DMS153 treated with DMSO at 0.1 percent for 48 hours (cell line): ENCODE measurements around the gene TPP2.

ENCODE experiments used
- DNase-seq: peaks from one replicate; lab custom pipeline; 2025; ENCODE audit not compliant: unreplicated experiment; lab: John Stamatoyannopoulos, UW

The TPP2 gene

GRCh38 chr13:102690883-102691282 lies 94.1 kb downstream of the TPP2 start:
- DNase-seq: no peak

- DNase-seq: no peak
Measured at GRCh38 chr13:102692491-102692826, 95.7 kb downstream of the TPP2 start.

DNA sequence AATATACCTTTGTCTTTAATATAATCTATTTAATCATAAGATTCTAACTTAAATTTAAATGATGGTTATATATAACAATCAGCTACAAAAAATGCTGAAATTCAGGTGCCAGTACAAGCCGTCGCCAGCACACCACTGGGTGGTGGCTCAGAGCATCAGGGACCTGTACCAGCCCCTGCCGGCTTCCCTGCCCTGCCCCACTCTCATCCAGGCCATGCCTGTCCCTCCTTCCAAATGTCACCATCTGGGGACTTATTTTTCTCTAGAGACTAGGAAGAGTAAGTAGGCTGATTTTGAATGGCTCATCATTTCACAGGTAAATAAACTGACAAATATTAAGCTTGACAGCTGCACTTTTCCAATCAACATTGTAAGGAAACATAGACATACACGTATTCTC lies 96.5 kb downstream of the TPP2 start:
- DNase-seq: no peak

DNA sequence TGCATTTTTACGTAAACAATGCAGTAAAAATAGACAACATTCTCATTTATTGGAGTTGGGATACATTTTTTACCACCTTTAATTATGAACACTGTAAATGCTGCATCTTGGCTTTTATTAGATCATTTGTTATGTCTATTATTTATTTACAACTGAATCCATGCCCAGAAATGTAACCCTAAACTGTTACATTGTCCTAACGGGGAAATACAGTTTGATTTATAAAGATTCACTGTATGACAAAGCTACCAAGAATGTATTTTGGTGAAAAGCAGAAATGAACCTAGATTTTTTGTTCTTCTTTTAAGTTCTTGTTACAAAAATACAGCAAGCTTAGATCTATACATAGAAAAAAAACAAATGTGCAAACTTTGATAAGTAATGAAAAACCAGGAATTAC lies 97.0 kb downstream of the TPP2 start:
- DNase-seq: no peak

GRCh38 chr13:102694937-102695336 lies 98.2 kb downstream of the TPP2 start, which contains the start of gene METTL21C:
METTL21C (minus strand) TSS chr13:102695044; CDS start chr13:102694498, 546 bp downstream.
- DNase-seq: no peak

- DNase-seq: no peak
Measured at GRCh38 chr13:102696465-102696864, 99.7 kb downstream of the TPP2 start.

- no peak for DNase-seq
Measured at GRCh38 chr13:102697264-102697663, 100.5 kb downstream of the TPP2 start.

- DNase-seq: no peak
Measured at GRCh38 chr13:102697929-102698648, 101.3 kb downstream of the TPP2 start.

GRCh38 chr13:102698649-102698980 lies 101.8 kb downstream of the TPP2 start:
- no peak for DNase-seq

DNA sequence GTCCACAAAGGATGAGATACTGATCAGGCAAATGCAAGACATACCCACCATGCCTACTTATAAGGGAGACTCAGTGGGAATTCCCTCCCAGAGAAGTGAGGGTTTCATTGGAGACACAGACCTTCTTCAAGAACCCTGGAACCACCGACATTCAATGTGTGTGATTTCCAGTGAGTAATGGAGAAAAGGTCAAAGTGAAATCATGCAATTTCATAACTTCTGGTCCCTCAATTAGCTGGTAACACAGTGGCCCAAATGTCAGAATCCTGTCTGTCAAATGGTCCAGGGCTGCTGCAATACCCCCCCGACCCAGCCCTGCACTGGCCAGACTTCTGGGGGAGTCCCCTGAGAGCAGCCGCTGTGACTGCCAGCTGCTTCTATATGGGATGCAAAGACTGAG lies 102.7 kb downstream of the TPP2 start:
- DNase-seq: no peak

- DNase-seq: no peak
Measured at GRCh38 chr13:102700088-102701031, 103.6 kb downstream of the TPP2 start.

- no peak for DNase-seq
Measured at GRCh38 chr13:102701331-102701730, 104.5 kb downstream of the TPP2 start.

- DNase-seq: no peak
Measured at GRCh38 chr13:102702965-102703725, 106.4 kb downstream of the TPP2 start.

GRCh38 chr13:102703726-102704035 lies 106.9 kb downstream of the TPP2 start:
- no peak for DNase-seq

DNA sequence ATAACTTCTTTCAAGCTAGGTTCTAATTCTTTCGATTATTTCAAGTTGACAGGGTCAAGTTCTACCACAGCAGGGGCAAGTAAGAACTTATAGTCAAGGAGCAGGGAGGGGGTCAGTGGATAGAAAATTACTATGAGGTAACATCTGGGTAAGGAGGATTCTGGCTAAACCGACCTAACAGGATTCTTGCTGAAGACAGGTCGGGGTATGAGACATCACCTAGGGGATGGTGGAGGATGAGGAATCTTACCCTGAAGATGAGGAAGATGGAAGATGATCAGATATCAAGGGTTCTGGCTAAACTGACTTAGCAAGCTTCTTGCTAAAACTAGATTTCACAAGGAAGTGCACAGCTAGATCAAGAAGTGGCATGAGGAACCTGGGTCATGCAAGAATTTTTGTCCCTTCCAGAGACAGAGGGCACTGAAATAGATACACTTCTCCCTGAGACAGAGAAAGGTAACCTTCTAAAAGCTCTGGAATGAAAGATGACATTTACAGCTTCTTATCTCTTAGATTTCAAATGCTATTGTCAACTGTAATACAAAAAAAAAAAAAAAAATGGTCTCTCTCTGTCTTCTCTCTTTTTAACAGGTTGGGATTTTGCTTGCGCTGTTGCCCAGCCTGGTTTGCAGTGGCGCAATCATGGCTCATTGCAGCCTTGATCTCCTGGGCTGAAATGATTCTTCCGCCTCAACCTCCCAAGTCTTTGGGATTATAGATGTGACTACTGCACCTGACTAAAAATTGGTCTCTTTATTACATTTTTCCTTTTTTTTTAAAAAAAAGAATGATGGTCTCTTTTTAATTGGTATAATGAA lies 107.7 kb downstream of the TPP2 start:
- DNase-seq: no peak

DNA sequence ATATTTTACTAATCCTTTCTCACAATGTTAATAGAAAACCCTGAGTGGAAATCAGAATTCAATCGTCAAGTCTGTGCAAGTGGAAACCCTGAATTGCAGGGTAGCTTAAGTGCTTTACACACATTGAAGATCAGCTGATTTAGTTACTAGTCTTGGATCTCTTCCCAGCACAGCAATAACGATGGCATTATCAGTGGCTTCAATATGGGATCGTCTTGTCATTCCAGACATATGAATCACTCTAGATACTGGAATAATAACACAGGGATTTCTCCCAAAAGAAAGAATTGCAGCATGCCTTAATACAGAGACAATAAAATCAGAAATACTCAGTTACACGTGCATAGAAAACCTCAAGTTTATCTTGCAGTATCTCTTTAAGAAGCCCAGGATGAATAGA lies 110.7 kb downstream of the TPP2 start:
- DNase-seq: peak; percentile 10

- DNase-seq: no peak
Measured at GRCh38 chr13:102708211-102708610, 111.4 kb downstream of the TPP2 start.

GRCh38 chr13:102708991-102709390 lies 112.2 kb downstream of the TPP2 start:
- DNase-seq: no peak

- DNase-seq: no peak
Measured at GRCh38 chr13:102709536-102709935, 112.8 kb downstream of the TPP2 start.

DNA sequence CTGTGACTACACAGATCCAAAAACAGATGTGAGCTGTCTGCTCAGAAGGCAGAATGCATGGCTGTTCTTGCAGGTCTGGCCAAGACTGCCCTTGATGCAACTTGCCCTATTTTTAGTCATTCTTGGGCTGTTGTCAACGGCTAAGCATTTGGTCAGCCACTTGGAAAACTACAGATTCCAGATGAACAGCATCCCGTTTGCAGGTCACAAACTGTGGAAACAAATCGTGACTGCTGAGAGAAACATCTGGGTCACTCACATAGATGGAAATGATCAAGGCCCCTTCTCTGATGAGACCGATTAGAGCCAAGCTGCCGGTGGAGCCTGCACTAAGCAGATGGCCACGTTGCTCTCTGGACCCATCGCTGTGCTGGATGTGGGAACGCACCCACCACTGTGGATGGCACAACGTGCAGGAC lies 113.5 kb downstream of the TPP2 start:
- no peak for DNase-seq

- no peak for DNase-seq
Measured at GRCh38 chr13:102715447-102715846, 118.7 kb downstream of the TPP2 start.
